ENCODE results near the gene APOL5.

- TF ChIP-seq, protein P1, sequence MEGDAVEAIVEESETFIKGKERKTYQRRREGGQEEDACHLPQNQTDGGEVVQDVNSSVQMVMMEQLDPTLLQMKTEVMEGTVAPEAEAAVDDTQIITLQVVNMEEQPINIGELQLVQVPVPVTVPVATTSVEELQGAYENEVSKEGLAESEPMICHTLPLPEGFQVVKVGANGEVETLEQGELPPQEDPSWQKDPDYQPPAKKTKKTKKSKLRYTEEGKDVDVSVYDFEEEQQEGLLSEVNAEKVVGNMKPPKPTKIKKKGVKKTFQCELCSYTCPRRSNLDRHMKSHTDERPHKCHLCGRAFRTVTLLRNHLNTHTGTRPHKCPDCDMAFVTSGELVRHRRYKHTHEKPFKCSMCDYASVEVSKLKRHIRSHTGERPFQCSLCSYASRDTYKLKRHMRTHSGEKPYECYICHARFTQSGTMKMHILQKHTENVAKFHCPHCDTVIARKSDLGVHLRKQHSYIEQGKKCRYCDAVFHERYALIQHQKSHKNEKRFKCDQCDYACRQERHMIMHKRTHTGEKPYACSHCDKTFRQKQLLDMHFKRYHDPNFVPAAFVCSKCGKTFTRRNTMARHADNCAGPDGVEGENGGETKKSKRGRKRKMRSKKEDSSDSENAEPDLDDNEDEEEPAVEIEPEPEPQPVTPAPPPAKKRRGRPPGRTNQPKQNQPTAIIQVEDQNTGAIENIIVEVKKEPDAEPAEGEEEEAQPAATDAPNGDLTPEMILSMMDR (conservative IDR thresholded peaks at IDR 0.05; ENCODE audit: low read depth, low read length): no peak
- TF ChIP-seq EZH2 (IDR thresholded peaks at IDR 0.05; ENCODE audit: low read length, unreplicated experiment): no peak
- no peak for TF ChIP-seq EZH2phosphoT487 (IDR thresholded peaks at IDR 0.05; ENCODE audit: borderline replicate concordance, low read length)
Measured at GRCh38 chr22:35678836-35679235, 38.8 kb upstream of the APOL5 start.

Measured in PC-3 (cell line).